NCI-H146 (cell line): Measurements from ENCODE around the gene EDN2.

Source experiments
- DNase-seq: peaks from one replicate; lab custom pipeline; 2025; lab: John Stamatoyannopoulos, UW

The EDN2 gene

DNA sequence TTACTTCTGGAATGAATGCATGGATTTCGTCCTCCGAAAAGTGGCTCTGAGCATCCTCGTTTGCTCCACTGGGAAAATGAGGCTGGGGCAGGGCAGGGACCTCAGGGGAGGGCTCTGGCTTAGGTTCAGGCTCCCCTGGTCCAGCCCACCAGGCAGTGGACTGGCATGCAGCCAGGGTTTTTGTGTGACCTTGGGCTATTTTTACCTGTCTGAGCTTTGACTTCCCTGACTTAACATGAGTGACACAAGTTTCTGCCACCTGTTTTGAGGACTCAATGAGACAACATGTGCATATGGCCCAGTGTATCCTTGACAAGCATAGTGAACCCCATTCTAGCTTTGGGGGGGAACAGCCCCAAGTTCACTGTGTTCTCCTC, 32.6 kb upstream of the EDN2 start:
- DNase-seq = peak; percentile 6

DNA sequence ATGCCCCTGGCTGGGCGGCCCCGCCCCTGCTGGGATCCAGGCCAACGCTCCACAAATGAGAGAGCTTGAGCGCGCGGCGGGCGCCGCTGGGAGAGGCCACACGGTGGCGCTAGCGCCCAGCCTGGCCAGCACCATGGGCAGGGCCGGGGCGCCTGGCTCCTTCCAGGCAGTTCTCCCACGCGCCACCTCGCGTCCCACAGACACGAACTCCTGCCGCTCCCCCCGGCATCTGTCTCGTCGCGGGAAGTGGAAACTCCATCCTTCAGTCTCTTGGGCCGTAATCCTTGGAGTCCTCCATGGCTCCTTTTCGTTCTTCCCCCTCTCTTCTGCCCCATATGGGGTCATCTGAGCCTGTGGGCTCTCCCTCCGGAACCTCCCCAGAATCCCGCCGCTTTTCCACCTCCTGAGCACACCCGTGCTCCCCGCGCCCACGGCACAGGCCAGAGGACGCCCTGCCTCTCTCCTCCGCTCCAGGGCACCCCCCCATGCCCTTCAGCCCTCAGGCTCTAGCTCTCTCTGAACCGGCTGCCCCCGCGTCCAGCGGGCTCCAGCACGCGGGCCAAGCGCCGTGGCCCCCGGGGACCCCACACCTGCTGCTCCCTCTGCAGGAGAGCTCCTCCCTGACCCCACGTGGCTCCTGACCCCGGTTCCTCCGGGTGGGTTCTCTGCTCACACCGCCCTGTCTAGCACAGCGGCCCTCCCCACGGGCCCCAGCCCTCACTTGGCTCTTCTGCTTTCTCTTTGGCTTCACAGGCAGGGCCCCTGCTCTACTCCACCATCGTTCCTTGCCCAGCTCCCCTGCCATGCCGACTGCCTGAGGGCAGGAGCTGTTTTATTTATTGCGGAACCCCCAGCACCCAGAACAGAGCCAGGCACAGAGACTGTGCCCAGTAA, 31.9 kb upstream of the EDN2 start:
- peak; percentile 67 for DNase-seq

DNA sequence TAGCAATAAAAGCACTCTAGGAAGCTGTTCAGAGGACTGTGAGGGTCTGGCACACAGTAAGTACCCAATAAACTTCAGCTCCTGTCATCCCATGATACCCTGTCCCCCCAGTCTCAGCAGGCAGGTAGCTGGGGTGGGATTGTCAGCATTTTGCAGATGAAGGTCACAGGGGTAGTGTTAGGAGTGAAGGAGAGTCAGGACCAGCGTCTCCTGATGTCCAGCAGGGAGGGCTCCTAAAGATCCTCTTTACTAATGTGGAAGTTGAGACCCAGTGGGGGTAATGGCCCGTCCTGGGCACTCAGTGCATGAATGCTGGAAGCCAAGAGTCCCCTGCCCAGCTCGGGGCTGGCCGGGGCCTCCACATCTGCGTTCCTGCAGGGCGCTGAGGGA, 31.3 kb upstream of the EDN2 start:
- DNase-seq = no peak

- DNase-seq = no peak
Observed at GRCh38 chr1:41515131-41515678, 30.7 kb upstream of the EDN2 start.

GRCh38 chr1:41514381-41514780, 29.9 kb upstream of the EDN2 start:
- no peak for DNase-seq

DNA sequence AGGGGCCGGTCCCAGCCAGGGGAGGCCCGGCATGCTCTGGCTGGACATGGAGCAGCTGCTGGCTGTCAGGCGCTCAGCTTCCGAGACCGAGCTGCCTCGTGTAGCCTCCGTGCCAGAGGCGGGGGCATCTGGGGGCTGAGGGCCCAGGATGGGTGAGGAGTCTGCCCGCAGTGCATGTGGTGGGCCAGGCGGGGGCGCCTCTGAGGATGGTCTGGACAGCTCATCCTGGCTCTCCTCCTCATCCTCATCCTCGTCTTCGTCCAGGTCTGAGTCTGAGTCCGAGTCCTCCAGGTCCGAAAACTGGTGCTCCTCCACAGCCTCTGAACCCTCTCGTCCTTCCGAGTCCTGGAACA, 28.9 kb upstream of the EDN2 start:
- DNase-seq = no peak

- no peak for DNase-seq
Observed at GRCh38 chr1:41512701-41513382, 28.4 kb upstream of the EDN2 start.

DNA sequence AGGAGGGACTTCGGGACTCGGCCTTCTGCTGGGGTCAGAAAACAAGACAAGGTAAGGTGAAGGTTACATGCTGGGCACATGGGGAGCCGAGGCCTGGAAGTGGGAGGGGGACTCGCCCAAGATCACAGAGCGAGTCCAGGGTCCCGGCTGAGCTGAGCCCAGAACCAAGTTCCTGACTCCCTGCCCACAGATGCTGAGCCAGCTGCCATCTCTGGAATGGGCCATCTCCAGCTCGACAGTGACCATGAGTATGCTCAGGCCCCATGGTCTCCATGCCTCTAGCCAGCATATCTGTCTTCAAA, 26.7 kb upstream of the EDN2 start:
- DNase-seq = no peak

GRCh38 chr1:41510531-41511238, 26.2 kb upstream of the EDN2 start:
- no peak for DNase-seq

- no peak for DNase-seq
Observed at GRCh38 chr1:41509270-41509671, 24.8 kb upstream of the EDN2 start.

GRCh38 chr1:41508290-41508689, 23.8 kb upstream of the EDN2 start:
- DNase-seq = no peak

- DNase-seq = no peak
Observed at GRCh38 chr1:41507836-41508235, 23.4 kb upstream of the EDN2 start.

DNA sequence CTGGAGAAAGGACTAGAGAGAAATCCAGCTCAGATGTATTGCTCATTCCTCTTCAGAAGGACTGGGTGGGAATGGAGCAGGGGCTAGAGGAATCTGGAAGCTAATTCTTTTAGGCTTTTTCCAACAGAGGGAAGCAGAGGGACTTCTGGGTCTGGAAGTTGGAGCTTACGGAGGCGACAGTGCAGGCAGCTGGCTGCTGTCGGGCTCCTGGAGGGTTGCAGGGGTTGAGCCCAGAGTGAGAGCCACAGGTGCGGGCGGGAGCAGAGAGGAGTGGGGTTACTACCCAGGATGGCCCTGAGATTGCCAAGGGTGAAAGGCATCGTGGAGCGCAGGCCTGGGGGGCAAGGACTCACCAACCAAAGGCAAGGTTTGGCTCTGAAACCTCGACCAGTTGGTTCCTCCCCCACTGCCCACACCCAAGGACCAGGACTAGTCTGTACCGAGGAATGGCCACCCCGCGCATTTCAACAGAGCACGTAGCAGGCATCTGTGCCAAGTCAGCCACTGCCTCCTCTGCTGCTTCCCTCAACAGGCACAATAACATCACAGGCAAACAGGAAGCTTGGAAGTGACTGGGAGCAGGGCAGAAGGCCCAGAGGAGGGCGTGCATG, 22.7 kb upstream of the EDN2 start:
- no peak for DNase-seq

- peak; percentile 40 for DNase-seq
Observed at GRCh38 chr1:41504114-41505035, 19.9 kb upstream of the EDN2 start.

- peak; percentile 40 for DNase-seq
Observed at GRCh38 chr1:41503538-41504113, 19.1 kb upstream of the EDN2 start.

DNA sequence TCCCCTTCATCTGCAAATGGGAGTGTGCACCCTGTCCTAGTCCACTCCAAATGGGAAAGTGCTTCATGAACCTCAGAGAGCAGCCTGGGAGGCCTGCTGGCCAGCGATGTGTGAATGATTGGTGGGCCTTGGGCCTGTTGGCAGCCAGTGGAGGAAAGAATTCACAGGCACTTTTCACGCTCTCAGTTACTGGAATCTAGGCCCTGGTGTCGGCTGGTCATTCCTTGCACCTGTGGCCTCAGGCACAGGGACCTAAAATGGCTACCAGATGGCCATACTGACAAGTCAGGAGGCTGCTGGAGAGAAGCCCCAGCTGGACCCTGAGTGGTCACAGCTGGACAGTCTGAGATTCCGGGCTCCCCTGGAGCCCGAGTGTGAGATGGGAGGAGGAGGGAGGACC, 18.4 kb upstream of the EDN2 start:
- no peak for DNase-seq

- no peak for DNase-seq
Observed at GRCh38 chr1:41501581-41501980, 17.1 kb upstream of the EDN2 start.

DNA sequence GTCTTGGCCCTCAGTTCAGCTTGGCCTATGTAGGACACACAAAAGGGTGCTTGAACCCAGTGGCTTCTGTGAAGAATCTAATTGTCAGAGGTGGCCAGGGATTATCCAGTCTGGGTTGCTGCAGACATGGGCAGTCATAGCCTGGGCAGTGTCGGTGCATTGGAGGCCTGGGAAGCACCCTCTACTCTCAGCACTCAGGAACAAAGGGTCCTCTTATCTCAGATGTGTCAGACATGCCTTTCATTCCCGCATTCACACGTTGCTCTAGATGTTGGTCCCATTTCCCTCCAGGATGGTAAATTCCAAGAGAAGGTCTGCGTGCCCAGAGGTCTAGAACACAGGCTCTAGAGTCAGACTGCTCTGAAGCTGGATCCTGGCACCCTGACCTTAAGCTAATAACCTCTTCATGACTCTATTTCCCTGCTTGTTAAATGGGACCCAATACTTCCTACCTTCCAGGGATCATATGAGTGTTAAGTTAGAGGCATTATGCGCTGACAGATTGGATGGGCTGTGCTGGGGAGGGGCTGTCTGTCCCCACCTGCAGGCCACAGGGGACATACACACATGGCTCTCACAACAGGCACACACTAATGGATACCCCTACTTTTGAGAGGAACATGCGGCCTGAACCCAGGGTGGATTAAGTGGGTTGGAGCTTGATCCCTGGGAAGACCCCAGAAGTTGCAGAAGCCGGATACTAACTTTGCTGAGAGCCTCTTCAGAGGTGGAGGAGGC, 16.5 kb upstream of the EDN2 start:
- DNase-seq = no peak

DNA sequence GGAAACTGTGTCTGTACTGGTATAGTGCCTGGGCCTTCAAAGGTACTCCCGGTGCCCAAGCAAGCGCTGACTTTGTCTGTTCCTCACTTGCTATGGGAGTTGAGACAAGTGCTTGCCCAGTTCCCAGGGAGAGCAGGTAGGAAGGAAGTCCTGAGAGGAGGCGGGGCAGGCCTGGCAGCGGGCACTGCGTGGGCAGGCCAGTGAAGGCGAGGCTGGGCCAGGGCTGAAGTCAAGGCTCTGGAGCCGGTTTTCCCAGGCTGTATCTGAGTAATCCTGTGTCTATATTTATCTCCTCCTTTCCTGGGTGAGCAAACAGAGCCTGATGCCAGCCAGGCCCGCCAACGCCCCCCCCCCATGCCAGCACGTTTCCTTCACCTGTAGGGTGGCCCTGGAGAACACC, 15.9 kb upstream of the EDN2 start:
- DNase-seq = no peak

GRCh38 chr1:41499591-41499990, 15.1 kb upstream of the EDN2 start:
- DNase-seq = no peak
